Stimulated activated CD8-positive, alpha-beta memory T cell treated with anti-CD3 and anti-CD28 coated beads, Interleukin-15, amount 100 ng/mL, for 4 hours (primary cell): ENCODE measurements around the gene PARG.
"Not testable (repeated sequence)": the region's sequence is repeated elsewhere in the genome, so short reads cannot be mapped to it uniquely, and the experiment has no call there.

ENCODE experiments used
- DNase-seq, 2 donors: peaks; one replicate each; pipeline ENCODE4 v3.0.0-alpha.2; 2020; ENCODE audit warnings: low read depth in 2 of 2

The PARG gene

GRCh38 chr10:49941447-49942338 is at the start of gene PARG, which contains the start of gene TIMM23B:
Gene PARG (minus strand): TSS chr10:49942027. CDS start chr10:49941725, 302 bp downstream.
Gene TIMM23B (plus strand): TSS chr10:49942053. CDS start chr10:49942195, 142 bp downstream.
- peak; percentile 50 to 70 for DNase-seq

GRCh38 chr10:49988376-49988775 is 46.5 kb upstream of the PARG start, which contains the start of gene AGAP6:
Gene AGAP6 (plus strand): TSS chr10:49988406. CDS start chr10:49988716, 310 bp downstream.
- DNase-seq: not testable (repeated sequence)

- not testable (repeated sequence) for DNase-seq
Measured at GRCh38 chr10:49987207-49987606, 45.4 kb upstream of the PARG start.

- DNase-seq: not testable (repeated sequence)
Measured at GRCh38 chr10:49977756-49978155, 35.9 kb upstream of the PARG start.

GRCh38 chr10:49972094-49972493 is 30.3 kb upstream of the PARG start:
- not testable (repeated sequence) for DNase-seq

- not testable (repeated sequence) for DNase-seq
Measured at GRCh38 chr10:49971466-49971865, 29.6 kb upstream of the PARG start.

- not testable (repeated sequence) for DNase-seq
Measured at GRCh38 chr10:49970331-49970857, 28.6 kb upstream of the PARG start.

GRCh38 chr10:49953122-49953521 is 11.3 kb upstream of the PARG start:
- not testable (repeated sequence) for DNase-seq

GRCh38 chr10:49952006-49952405 is 10.2 kb upstream of the PARG start:
- DNase-seq: not testable (repeated sequence)

- DNase-seq: not testable (repeated sequence)
Measured at GRCh38 chr10:49948737-49949136, 6.9 kb upstream of the PARG start.

- not testable (repeated sequence) for DNase-seq
Measured at GRCh38 chr10:49948142-49948541, 6.3 kb upstream of the PARG start.

- DNase-seq: not testable (repeated sequence)
Measured at GRCh38 chr10:49943607-49944006, 1.8 kb upstream of the PARG start.

- DNase-seq: not testable (repeated sequence)
Measured at GRCh38 chr10:49942339-49942705, 495 bp upstream of the PARG start.

- DNase-seq: not testable (repeated sequence)
Measured at GRCh38 chr10:49931959-49932728, 9.7 kb downstream of the PARG start.

- DNase-seq: not testable (repeated sequence)
Measured at GRCh38 chr10:49931276-49931675, 10.6 kb downstream of the PARG start.

GRCh38 chr10:49923572-49923971 is 18.3 kb downstream of the PARG start:
- not testable (repeated sequence) for DNase-seq

GRCh38 chr10:49922041-49922440 is 19.8 kb downstream of the PARG start:
- not testable (repeated sequence) for DNase-seq

- DNase-seq: not testable (repeated sequence)
Measured at GRCh38 chr10:49917927-49918326, 23.9 kb downstream of the PARG start.

GRCh38 chr10:49916451-49916850 is 25.4 kb downstream of the PARG start:
- not testable (repeated sequence) for DNase-seq

GRCh38 chr10:49910295-49910694 is 31.5 kb downstream of the PARG start:
- DNase-seq: not testable (repeated sequence)

GRCh38 chr10:49908290-49909080 is 33.3 kb downstream of the PARG start:
- DNase-seq: not testable (repeated sequence)
